IMR-90 (cell line): ENCODE measurements around the gene MTF1. TPM values are rescaled to one million over a fixed set of nuclear protein-coding genes. Genes with fewer than 3 reads are reported as not detected.

Experiments used
- ATAC-seq: fragments of 200-7000 bp; cut with Tn5 transposase; 2 replicates; pipeline ENCODE4 v1.9.1; 2020; ENCODE audit warnings: low read depth, mild to moderate bottlenecking, moderate library complexity
- BruUV-seq: library from RNA; stranded (reverse); fragments of 400-500 nt; replicated peaks from 2 replicates; lab custom pipeline; 2021; lab: Mats Ljungman, UMichigan
- CTCF ChIA-PET: fragments of 300-600 bp; formaldehyde crosslinking; extraction: SDS; loops from one replicate; lab custom pipeline; 2021; ENCODE audit warnings: antibody characterized with exemption; lab: Yijun Ruan, JAX
- POLR2A ChIA-PET: fragments of 300-600 bp; sonication (Branson Sonifier 250); formaldehyde crosslinking; loops from one replicate; lab custom pipeline; 2022; ENCODE audit warnings: antibody characterized with exemption; ENCODE audit not compliant: unreplicated experiment; lab: Charles Lee
- DNase-seq: peaks from one replicate; pipeline ENCODE4 v3.0.0; 2013
- H2AFZ ChIP-seq: replicated peaks from 2 replicates; pipeline ENCODE3; 2013; ENCODE audit warnings: low read length, mild to moderate bottlenecking; ENCODE audit not compliant: poor library complexity
- H2AK5ac ChIP-seq: 2 replicates; pipeline ENCODE4 v1.6.1; 2013; ENCODE audit warnings: low read depth, low read length, inconsistent platforms
- H2AK9ac ChIP-seq: replicated peaks from 2 replicates; pipeline ENCODE3; 2013; ENCODE audit warnings: mild to moderate bottlenecking, low read depth, low read length, moderate library complexity; ENCODE audit not compliant: poor library complexity
- H2BK120ac ChIP-seq: 2 replicates; pipeline ENCODE4 v1.6.1; 2013; ENCODE audit warnings: low read depth, low read length, inconsistent platforms
- H2BK15ac ChIP-seq: 3 replicates; pipeline ENCODE4 v1.6.1; 2013; ENCODE audit warnings: low read depth, low read length, inconsistent platforms
- H2BK20ac ChIP-seq: 2 replicates; pipeline ENCODE4 v1.6.1; 2013; ENCODE audit warnings: low read depth, mild to moderate bottlenecking, inconsistent platforms, low read length, moderate library complexity
- H2BK5ac ChIP-seq: 2 replicates; pipeline ENCODE4 v1.6.1; 2013; ENCODE audit warnings: mild to moderate bottlenecking, low read depth, low read length, inconsistent platforms; ENCODE audit not compliant: poor library complexity, severe bottlenecking
- H3K14ac ChIP-seq: replicated peaks from 2 replicates; pipeline ENCODE4 v1.6.1; 2013; ENCODE audit warnings: low read depth, low read length, inconsistent platforms
- H3K18ac ChIP-seq: 2 replicates; pipeline ENCODE4 v1.6.1; 2013; ENCODE audit warnings: low read depth, low read length, control low read depth
- H3K23ac ChIP-seq: 2 replicates; pipeline ENCODE4 v1.6.1; 2013; ENCODE audit warnings: low read depth, low read length, inconsistent platforms
- H3K27ac ChIP-seq: 2 replicates; pipeline ENCODE4 v1.5.1; 2013; ENCODE audit warnings: mild to moderate bottlenecking, control low read depth, low read length; ENCODE audit not compliant: insufficient read depth
- H3K27me3 ChIP-seq: 2 replicates; pipeline ENCODE4 v1.6.1; 2013; ENCODE audit warnings: low read length; ENCODE audit not compliant: control insufficient read depth, insufficient read depth
- H3K36me3 ChIP-seq: 2 replicates; pipeline ENCODE4 v1.6.1; 2013; ENCODE audit warnings: low read length, mixed read lengths; ENCODE audit not compliant: control insufficient read depth, insufficient read depth
- H3K4ac ChIP-seq: 2 replicates; pipeline ENCODE4 v1.6.1; 2013; ENCODE audit warnings: low read depth, low read length, inconsistent platforms
- H3K4me1 ChIP-seq: 2 replicates; pipeline ENCODE4 v1.6.1; 2013; ENCODE audit warnings: low read length, mixed read lengths; ENCODE audit not compliant: control insufficient read depth, insufficient read depth
- H3K4me2 ChIP-seq: 2 replicates; pipeline ENCODE4 v1.6.1; 2013; ENCODE audit warnings: low read depth, mild to moderate bottlenecking, control low read depth, low read length, moderate library complexity
- H3K4me3 ChIP-seq: 2 replicates; pipeline ENCODE4 v1.5.1; 2013; ENCODE audit warnings: low read depth, mild to moderate bottlenecking, control low read depth, low read length, moderate library complexity; ENCODE audit not compliant: insufficient read depth
- H3K56ac ChIP-seq: 2 replicates; pipeline ENCODE4 v1.6.1; 2013; ENCODE audit warnings: low read length, inconsistent platforms; ENCODE audit not compliant: insufficient read depth; ENCODE audit errors: extremely low read depth
- H3K79me1 ChIP-seq, 2 experiments: 2 replicates each; pipeline ENCODE4 v1.6.1; 2013; ENCODE audit warnings: low read length in 2 of 2, inconsistent platforms in 1 of 2, low read depth in 1 of 2
- H3K9ac ChIP-seq: 2 replicates; pipeline ENCODE4 v1.6.1; 2013; ENCODE audit warnings: low read depth, low read length, control low read depth
- H3K9me1 ChIP-seq: 2 replicates; pipeline ENCODE4 v1.6.1; 2013; ENCODE audit warnings: low read length, inconsistent platforms; ENCODE audit not compliant: insufficient read depth
- H3K9me3 ChIP-seq: 2 replicates; pipeline ENCODE4 v1.6.1; 2013; ENCODE audit warnings: low read length; ENCODE audit not compliant: control insufficient read depth, insufficient read depth
- H4K20me1 ChIP-seq: 2 replicates; pipeline ENCODE4 v1.6.1; 2013; ENCODE audit warnings: low read length, inconsistent platforms; ENCODE audit not compliant: insufficient read depth
- H4K5ac ChIP-seq: 2 replicates; pipeline ENCODE4 v1.6.1; 2013; ENCODE audit warnings: mild to moderate bottlenecking, low read depth, low read length, control low read depth
- H4K8ac ChIP-seq, 2 experiments: 2 replicates each; pipeline ENCODE4 v1.6.1; 2013; ENCODE audit warnings: low read depth in 2 of 2, low read length in 2 of 2, control low read depth in 1 of 2, inconsistent platforms in 1 of 2
- H4K91ac ChIP-seq: 2 replicates; pipeline ENCODE4 v1.6.1; 2013; ENCODE audit warnings: low read depth, low read length, inconsistent platforms; ENCODE audit not compliant: insufficient read depth
- BHLHE40 ChIP-seq: fragments of 150-350 bp; IDR thresholded peaks from 2 replicates; pipeline ENCODE4 v1.6.1; 2016; ENCODE audit warnings: mild to moderate bottlenecking, low read depth, low read length
- CEBPB ChIP-seq: IDR thresholded peaks from 2 replicates; pipeline ENCODE4 v1.6.1; 2012; ENCODE audit warnings: low read depth, low read length, improper control_type of control experiment
- CHD1 ChIP-seq: IDR thresholded peaks from 2 replicates; pipeline ENCODE4 v1.6.1; 2012; ENCODE audit warnings: low read depth, low read length, improper control_type of control experiment
- ELK1 ChIP-seq: fragments of 150-350 bp; IDR thresholded peaks from 2 replicates; pipeline ENCODE4 v1.6.1; 2016; ENCODE audit warnings: low read depth, mild to moderate bottlenecking, low read length, moderate library complexity, borderline replicate concordance
- FOS ChIP-seq: fragments of 150-350 bp; IDR thresholded peaks from 2 replicates; pipeline ENCODE4 v1.6.1; 2016; ENCODE audit warnings: low read depth, low read length
- MAFK ChIP-seq: IDR thresholded peaks from 2 replicates; pipeline ENCODE4 v1.6.1; 2012; ENCODE audit warnings: low read depth, low read length, improper control_type of control experiment
- MAZ ChIP-seq: IDR thresholded peaks from 2 replicates; pipeline ENCODE4 v1.6.1; 2012; ENCODE audit warnings: low read depth, mild to moderate bottlenecking, low read length, improper control_type of control experiment, moderate library complexity, borderline replicate concordance
- MXI1 ChIP-seq: IDR thresholded peaks from 2 replicates; pipeline ENCODE4 v1.6.1; 2012; ENCODE audit warnings: low read depth, mild to moderate bottlenecking, low read length, moderate library complexity, borderline replicate concordance
- NFE2L2 ChIP-seq: fragments of 150-350 bp; IDR thresholded peaks from 2 replicates; pipeline ENCODE4 v1.6.1; 2016; ENCODE audit warnings: low read depth, mild to moderate bottlenecking, low read length
- RAD21 ChIP-seq: IDR thresholded peaks from 2 replicates; pipeline ENCODE4 v1.6.1; 2012; ENCODE audit warnings: low read length, improper control_type of control experiment
- RCOR1 ChIP-seq: IDR thresholded peaks from 2 replicates; pipeline ENCODE4 v1.6.1; 2012; ENCODE audit warnings: mild to moderate bottlenecking, low read length, improper control_type of control experiment; ENCODE audit not compliant: insufficient replicate concordance
- RFX5 ChIP-seq: IDR thresholded peaks from 2 replicates; pipeline ENCODE4 v1.8.0; 2012; ENCODE audit warnings: low read depth, mild to moderate bottlenecking, low read length, moderate library complexity
- USF2 ChIP-seq: fragments of 150-350 bp; IDR thresholded peaks from 2 replicates; pipeline ENCODE4 v1.6.1; 2017; ENCODE audit warnings: mild to moderate bottlenecking, antibody characterized with exemption, low read length, low read depth
- WGBS, 2 experiments: methylation state at CpG; one replicate each; pipeline versions ENCODE4 v1.1.5 to v1.1.7; 2013; ENCODE audit warnings: missing lambda C conversion rate in 2 of 2; ENCODE audit not compliant: insufficient read length in 1 of 2; ENCODE audit errors: extremely low coverage in 2 of 2; 5-methylcytosine and 5-hydroxymethylcytosine counted together
- dilution Hi-C: fragments of 300-500 bp; cut with HindIII; formaldehyde crosslinking; loops from one replicate; pipeline ENCODE4 v1.14.3; 2018; ENCODE audit warnings: low sequenced_read_pairs; ENCODE audit not compliant: unreplicated experiment
- in situ Hi-C: fragments of 300-500 bp; cut with MboI; formaldehyde crosslinking; loops from 3 replicates; pipeline ENCODE4 v1.14.3; 2019; ENCODE audit warnings: low sequenced_read_pairs, inconsistent platforms, mixed read lengths
- intact Hi-C: fragments of 100-400 bp; cut with micrococcal nuclease; formaldehyde crosslinking; loops from 2 replicates; pipeline ENCODE4 v1.10.0; 2022
- polyA plus RNA-seq, 3 experiments: library from polyadenylated mRNA; depleted of rRNA; stranded (reverse); fragments of >200 nt; gene quantifications; 2 replicates each; pipeline ENCODE4 v1.2.3, GENCODE V29; 2012; ENCODE audit warnings: low replicate concordance in 1 of 3
- total RNA-seq: library from RNA; depleted of rRNA; stranded (reverse); fragments of >200 nt; gene quantifications from 2 replicates; pipeline ENCODE4 v1.2.3, GENCODE V29; 2012

Gene MTF1
- total and polyA plus RNA-seq, 2 of the 4 experiments (the other 2 are of a cell fraction) = 2.3 to 4.7 TPM

GRCh38 chr1:37822906-37823815, 36.2 kb downstream of the MTF1 start:
- TF ChIP-seq FOS (peak; percentile 30; the same call in 1 of the 2 replicates), BHLHE40 (no peak), USF2 (no peak), MXI1 (no peak), ELK1 (no peak), RFX5 (no peak), RCOR1 (no peak), MAZ (no peak), RAD21 (no peak), CHD1 (no peak), MAFK (peak; percentile 20; the same call in 1 of the 2 replicates), CEBPB (no peak), NFE2L2 (no peak)
- Histone ChIP-seq H3K9me3 (no peaks in the 10 kb centered on the region), H3K4me1 (peaks cover 8% of the 10 kb centered on the region; the same call in 1 of the 2 replicates), H3K14ac (no peak overlapping the region), H3K18ac (no peak overlapping the region), H4K8ac (no peak overlapping the region), H3K56ac (no peak overlapping the region), H4K91ac (no peak overlapping the region), H3K36me3 (peaks cover 36% of the 10 kb centered on the region), H4K5ac (no peak overlapping the region), H3K9ac (no peak overlapping the region), H3K9me1 (peaks cover 6% of the 10 kb centered on the region; the same call in 1 of the 2 replicates), H3K4me3 (no peak overlapping the region), H2BK20ac (no peak overlapping the region), H2BK15ac (no peak overlapping the region), H3K27me3 (no peaks in the 10 kb centered on the region), H3K27ac (no peak overlapping the region), H3K4ac (no peak overlapping the region), H4K20me1 (no peaks in the 10 kb centered on the region), H3K23ac (no peak overlapping the region), H2AFZ (no peak overlapping the region), H2AK9ac (no peak overlapping the region), H3K4me2 (no peak overlapping the region), H2AK5ac (no peak overlapping the region), H2BK120ac (no peak overlapping the region), H3K79me1 (peaks cover 7 to 11% of the 10 kb centered on the region in 2 experiments; a peak in 3 of 4 replicates), H2BK5ac (no peak overlapping the region)
- dilution Hi-C loops (no loop called here), in situ Hi-C loops (no loop called here), intact Hi-C loops (no loop called here)
- no TSS peak for BruUV-seq
- WGBS, 2 experiments = 50% methylated on average over 1 of the region's 9 CpGs; no CpG with 5 or more reads in 1 of the 2 experiments
- POLR2A ChIA-PET = no interaction called here
- CTCF ChIA-PET = interaction anchor here (0.7 to 1.3 kb wide), 2 partner anchors 35 to 36 kb away, joined by 3 read pairs; partner anchors contain the start of gene MTF1
- DNase-seq (peak; percentile 56), ATAC-seq (no peak)
